H54 (cell line): ENCODE results near the gene SLC11A2.
"Not testable (repeated sequence)": the region's sequence is repeated elsewhere in the genome, so short reads cannot be mapped to it uniquely, and the experiment has no call there.

ENCODE experiments used
- DNase-seq: peaks from one replicate; pipeline ENCODE4 v3.0.0; 2011; ENCODE audit warnings: low spot score, mixed read lengths; ENCODE audit not compliant: insufficient read length
- FAIRE-seq: peaks from 3 replicates; lab custom pipeline; 2011; peaks lifted over from hg19 to GRCh38; lab: Jason Lieb, UNC
- POLR2A ChIP-seq: IDR thresholded peaks from 2 replicates; pipeline ENCODE4 v1.6.1; 2011; ENCODE audit warnings: low read depth, mild to moderate bottlenecking, low read length

The SLC11A2 gene

GRCh38 chr12:51017452-51017851, 8.7 kb downstream of the SLC11A2 start:
- DNase-seq: no peak
- no peak for TF ChIP-seq POLR2A
- no peak for FAIRE-seq

DNA sequence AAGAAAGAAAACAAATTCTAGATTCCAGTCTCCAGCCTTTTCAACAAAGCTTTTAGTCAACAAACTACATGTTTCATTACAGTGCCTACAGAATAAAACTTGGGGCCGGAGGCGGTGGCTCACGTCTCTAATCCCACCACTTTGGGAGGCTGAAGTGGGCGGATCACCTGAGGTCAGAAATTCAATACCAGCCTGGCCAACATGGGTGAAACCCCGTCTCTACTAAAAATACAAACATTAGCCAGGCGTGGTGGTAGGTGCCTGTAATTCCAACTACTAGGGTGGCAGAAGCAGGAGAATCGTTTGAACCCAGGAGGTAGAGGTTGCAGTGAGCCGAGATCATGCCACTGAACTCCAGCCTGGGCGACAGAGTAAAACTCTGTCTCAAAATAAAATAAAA, 11.7 kb downstream of the SLC11A2 start:
- not testable (repeated sequence) for FAIRE-seq, DNase-seq

- no peak for TF ChIP-seq POLR2A
- FAIRE-seq (no peak), DNase-seq (no peak)
Measured at GRCh38 chr12:51013441-51013840, 12.7 kb downstream of the SLC11A2 start.

- FAIRE-seq (no peak), DNase-seq (no peak)
- TF ChIP-seq POLR2A: no peak
Measured at GRCh38 chr12:51012570-51013236, 13.5 kb downstream of the SLC11A2 start.

- TF ChIP-seq POLR2A: no peak
- no peak for FAIRE-seq
- DNase-seq: no peak
Measured at GRCh38 chr12:51011955-51012354, 14.2 kb downstream of the SLC11A2 start.

DNA sequence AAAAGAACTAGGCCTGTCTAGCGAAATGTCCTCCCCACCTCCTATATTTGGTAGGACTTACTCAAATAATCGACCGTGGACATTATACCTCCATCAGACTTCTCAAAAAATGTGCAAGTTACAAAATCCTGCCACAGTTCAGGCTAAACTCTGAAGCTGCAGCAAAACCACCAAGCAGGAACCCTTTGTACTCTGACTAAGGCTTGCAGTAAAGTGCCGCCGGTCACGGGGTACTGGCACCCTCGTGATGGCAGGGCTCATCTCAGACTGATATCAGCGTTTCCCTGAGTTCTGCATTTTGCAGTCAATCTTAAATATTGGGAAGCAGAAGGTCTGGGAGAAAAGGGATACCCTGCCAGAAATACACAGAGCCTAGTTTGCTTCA, 17.1 kb downstream of the SLC11A2 start:
- no peak for DNase-seq
- no peak for FAIRE-seq
- TF ChIP-seq POLR2A: no peak

- TF ChIP-seq POLR2A: no peak
- FAIRE-seq (no peak), DNase-seq (no peak)
Measured at GRCh38 chr12:51008329-51009055, 17.7 kb downstream of the SLC11A2 start.

- DNase-seq (no peak), FAIRE-seq (no peak)
- TF ChIP-seq POLR2A: no peak
Measured at GRCh38 chr12:51005671-51006070, 20.5 kb downstream of the SLC11A2 start.

DNA sequence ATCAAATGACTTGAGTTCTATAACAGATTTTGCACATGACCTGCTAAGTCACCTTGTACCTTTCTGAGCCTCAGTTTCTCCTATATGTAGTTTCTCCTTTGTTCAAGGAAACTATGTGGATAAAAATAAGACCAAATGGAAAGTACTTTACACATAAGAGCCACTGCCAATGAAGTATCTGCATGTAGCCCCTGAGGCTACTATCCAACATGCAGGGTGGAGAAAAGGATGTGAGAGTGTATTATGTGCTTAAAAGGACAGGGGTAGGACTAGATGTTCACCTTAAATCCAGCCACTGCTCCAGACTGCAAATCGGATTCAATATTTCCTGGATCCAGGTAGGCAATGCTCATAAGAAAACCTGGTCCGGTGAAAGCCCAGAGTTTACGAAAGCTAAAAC, 21.2 kb downstream of the SLC11A2 start:
- DNase-seq (no peak), FAIRE-seq (no peak)
- no peak for TF ChIP-seq POLR2A

DNA sequence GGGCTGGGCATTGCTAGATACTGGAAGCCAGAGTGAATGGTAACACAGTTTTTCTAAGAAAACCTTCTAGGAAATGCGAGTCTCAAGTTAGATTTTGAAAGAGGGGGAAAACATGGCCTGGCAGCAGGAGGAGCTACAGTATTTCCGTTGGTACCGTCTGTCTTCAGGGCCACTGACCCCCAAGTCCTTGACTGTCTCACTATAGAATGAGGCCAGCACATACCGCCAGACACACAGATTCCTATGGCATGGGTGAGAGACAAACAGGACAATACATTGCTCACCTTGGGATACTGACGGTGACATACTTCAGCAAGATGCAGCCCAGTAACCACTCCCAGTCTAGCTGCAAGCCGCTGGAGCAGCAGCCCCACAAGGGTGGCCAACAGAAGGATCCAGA, 21.7 kb downstream of the SLC11A2 start:
- DNase-seq (no peak), FAIRE-seq (no peak)
- no peak for TF ChIP-seq POLR2A

GRCh38 chr12:51001799-51002198, 24.4 kb downstream of the SLC11A2 start:
- DNase-seq (no peak), FAIRE-seq (no peak)
- TF ChIP-seq POLR2A: no peak

GRCh38 chr12:51000245-51000644, 25.9 kb downstream of the SLC11A2 start:
- DNase-seq: peak; percentile 59
- no peak for TF ChIP-seq POLR2A
- FAIRE-seq: no peak

- no peak for FAIRE-seq
- DNase-seq: no peak
- TF ChIP-seq POLR2A: no peak
Measured at GRCh38 chr12:50999093-50999492, 27.1 kb downstream of the SLC11A2 start.

DNA sequence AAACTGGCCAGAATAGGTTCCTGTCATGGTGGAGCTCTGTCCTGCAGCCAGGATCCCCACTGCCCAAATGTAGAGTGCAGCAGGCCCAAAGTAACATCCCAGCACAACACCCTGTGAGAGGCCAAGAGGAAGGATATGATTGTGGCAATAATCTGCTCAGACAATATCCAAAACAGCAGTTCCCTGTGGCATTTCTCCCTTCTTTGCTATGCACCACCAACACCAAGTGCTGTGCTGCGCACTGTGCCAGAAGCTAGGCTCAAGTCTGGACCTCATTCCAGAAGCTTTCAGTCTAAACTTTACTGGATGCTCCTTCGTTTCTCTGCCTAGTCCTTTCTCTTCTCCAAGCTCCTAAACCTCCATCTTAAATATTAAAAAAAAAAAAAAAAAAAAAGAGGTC, 33.4 kb downstream of the SLC11A2 start:
- DNase-seq (no peak), FAIRE-seq (no peak)
- no peak for TF ChIP-seq POLR2A

DNA sequence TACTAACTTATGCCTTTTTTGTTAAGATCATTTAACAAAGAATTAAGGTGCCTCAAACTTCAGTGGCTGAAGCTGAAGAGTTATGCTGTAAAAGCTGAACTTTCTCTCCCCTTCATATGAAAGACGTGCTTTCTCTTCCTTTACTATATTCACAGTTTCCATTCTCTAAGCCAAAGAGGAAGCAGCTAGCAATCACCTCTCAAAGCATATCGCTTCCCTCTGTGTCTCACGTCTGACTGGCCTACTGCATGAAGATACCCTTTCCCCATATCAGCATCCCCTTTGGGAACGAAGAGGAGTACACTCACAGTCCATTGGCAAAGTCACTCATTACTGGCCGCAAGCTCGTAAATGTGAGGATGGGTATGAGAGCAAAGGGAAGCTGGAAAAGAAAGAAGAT, 34.9 kb downstream of the SLC11A2 start:
- no peak for TF ChIP-seq POLR2A
- no peak for DNase-seq
- FAIRE-seq: no peak

GRCh38 chr12:50990791-50991190, 35.4 kb downstream of the SLC11A2 start:
- DNase-seq (no peak), FAIRE-seq (no peak)
- no peak for TF ChIP-seq POLR2A
